CD14-positive monocyte (primary cell): ENCODE data around the gene PDE11A. TPM values are rescaled to one million over a fixed set of nuclear protein-coding genes. Genes with fewer than 3 reads are reported as not detected.
A peak's percentile ranks its signal among the peaks of the same experiment; 100 is the strongest.

Source experiments
- DNase-seq, 3 donors: peaks; one replicate each; pipeline ENCODE4 v3.0.0-alpha.2; 2011 to 2022
- H2AFZ ChIP-seq: 2 replicates; pipeline ENCODE4 v1.6.0; 2012; ENCODE audit warnings: mild to moderate bottlenecking, low read depth, low read length, inconsistent platforms; ENCODE audit not compliant: insufficient read depth, poor library complexity, severe bottlenecking
- H3K27ac ChIP-seq, 2 donors: 1 replicate in 1 of 2; 2 replicates in 1 of 2; pipeline ENCODE4 v1.5.1; 2012 to 2013; ENCODE audit warnings: low read length in 2 of 2, control low read depth in 1 of 2, inconsistent platforms in 1 of 2, low read depth in 1 of 2, mild to moderate bottlenecking in 1 of 2
- H3K27me3 ChIP-seq, 2 donors: one replicate each; pipeline versions ENCODE4 v1.6.0 to v1.6.1; 2011 to 2013; ENCODE audit warnings: low read length in 2 of 2; ENCODE audit not compliant: control insufficient read depth in 2 of 2, insufficient read depth in 2 of 2
- H3K36me3 ChIP-seq, 2 donors: replicated peaks in 1 of 2; 1 replicate in 1 of 2; 2 replicates in 1 of 2; pipeline versions ENCODE4 v1.5.1 to v1.6.1; 2012 to 2013; ENCODE audit warnings: low read length in 2 of 2, control low read depth in 1 of 2, inconsistent platforms in 1 of 2, mild to moderate bottlenecking in 1 of 2; ENCODE audit not compliant: insufficient read depth in 2 of 2, control insufficient read depth in 1 of 2
- H3K4me1 ChIP-seq, 2 donors: 1 replicate in 1 of 2; 2 replicates in 1 of 2; pipeline versions ENCODE4 v1.5.1 to v1.6.1; 2012 to 2013; ENCODE audit warnings: low read length in 2 of 2, control low read depth in 1 of 2, inconsistent platforms in 1 of 2, mild to moderate bottlenecking in 1 of 2, moderate library complexity in 1 of 2; ENCODE audit not compliant: insufficient read depth in 2 of 2, control insufficient read depth in 1 of 2
- H3K4me2 ChIP-seq: replicated peaks from 2 replicates; pipeline ENCODE3; 2012; ENCODE audit warnings: low read length, moderate library complexity, mild to moderate bottlenecking; ENCODE audit not compliant: poor library complexity, severe bottlenecking; ENCODE audit errors: extremely low read depth
- H3K4me3 ChIP-seq, 3 experiments: fragments of 200-600 bp in 1 of 3; sonication (generic) in 1 of 3; replicated peaks in 1 of 3; 1 replicate in 2 of 3; 2 replicates in 1 of 3; pipeline ENCODE4 v1.5.1; 2011 to 2013; ENCODE audit warnings: low read length in 3 of 3, mild to moderate bottlenecking in 3 of 3, control low read depth in 2 of 3, low read depth in 2 of 3, inconsistent platforms in 1 of 3, moderate library complexity in 1 of 3
- H3K79me2 ChIP-seq: 2 replicates; pipeline ENCODE4 v1.6.0; 2012; ENCODE audit warnings: mild to moderate bottlenecking, control low read depth, inconsistent platforms, low read length, moderate library complexity; ENCODE audit not compliant: insufficient read depth
- H3K9ac ChIP-seq: 2 replicates; pipeline ENCODE4 v1.6.0; 2017; ENCODE audit warnings: low read length, mild to moderate bottlenecking; ENCODE audit not compliant: insufficient read depth, poor library complexity, severe bottlenecking
- H3K9me3 ChIP-seq, 2 donors: replicated peaks in 1 of 2; 1 replicate in 1 of 2; 2 replicates in 1 of 2; pipeline versions ENCODE4 v1.5.1 to v1.6.1; 2012 to 2013; ENCODE audit warnings: low read length in 2 of 2, control low read depth in 1 of 2; ENCODE audit not compliant: control insufficient read depth in 1 of 2, insufficient read depth in 1 of 2
- H4K20me1 ChIP-seq: 2 replicates; pipeline ENCODE4 v1.6.0; 2012; ENCODE audit warnings: mild to moderate bottlenecking, low read length, control low read depth, moderate library complexity; ENCODE audit not compliant: insufficient read depth
- H3K27ac Mint-ChIP-seq, 7 donors: one replicate each; pipeline ENCODE4 v1.8.0; 2020; ENCODE audit warnings: mild to moderate bottlenecking in 7 of 7, mixed read lengths in 7 of 7, moderate library complexity in 6 of 7, inconsistent platforms in 2 of 7
- H3K27me3 Mint-ChIP-seq, 3 donors: one replicate each; pipeline ENCODE4 v1.8.0; 2021 to 2022; ENCODE audit warnings: low read depth in 3 of 3, mild to moderate bottlenecking in 3 of 3, mixed read lengths in 3 of 3, moderate library complexity in 3 of 3, inconsistent platforms in 1 of 3
- H3K36me3 Mint-ChIP-seq, 2 donors: one replicate each; pipeline ENCODE4 v1.8.0; 2020; ENCODE audit warnings: mixed read lengths in 2 of 2, inconsistent platforms in 1 of 2, mild to moderate bottlenecking in 1 of 2
- H3K4me1 Mint-ChIP-seq: one replicate; pipeline ENCODE4 v1.8.0; 2020; ENCODE audit warnings: mild to moderate bottlenecking, mixed read lengths
- H3K4me3 Mint-ChIP-seq, 2 donors: one replicate each; pipeline ENCODE4 v1.8.0; 2020; ENCODE audit warnings: mild to moderate bottlenecking in 2 of 2, mixed read lengths in 2 of 2, moderate library complexity in 1 of 2
- H3K9me3 Mint-ChIP-seq, 7 donors: one replicate each; pipeline ENCODE4 v1.8.0; 2020 to 2022; ENCODE audit warnings: mixed read lengths in 7 of 7, mild to moderate bottlenecking in 6 of 7, moderate library complexity in 6 of 7, inconsistent platforms in 2 of 7
- CTCF ChIP-seq: fragments of 200-600 bp; IDR thresholded peaks from one replicate; pipeline ENCODE4 v1.8.0; 2022; ENCODE audit warnings: antibody characterized with exemption, mild to moderate bottlenecking
- intact Hi-C, 2 donors: fragments of 100-400 bp; cut with micrococcal nuclease; formaldehyde crosslinking; loops; one replicate each; pipeline versions ENCODE4 v1.15.0 to v1.15.1; 2023
- polyA plus RNA-seq, 3 donors: library from polyadenylated mRNA; depleted of rRNA in 1 of 3; unstranded in 2 of 3; stranded (reverse) in 1 of 3; fragments of 300-500 nt in 2 of 3; fragments of >200 nt in 1 of 3; fragmentation: Illumina TruSeq in 2 of 3; gene quantifications; 1 replicate in 2 of 3; 2 replicates in 1 of 3; pipeline ENCODE4 v1.2.3, GENCODE V29; 2012 to 2021

PDE11A gene
- polyA plus RNA-seq, 3 donors, result not detected

GRCh38 chr2:177783091-177783490, 289.5 kb downstream of the PDE11A start:
- no peak for DNase-seq
- peak overlapping the region in 1 of 7 donors; percentile 29 for H3K27ac Mint-ChIP-seq
- H3K9me3 Mint-ChIP-seq, result peaks cover 4 to 10% (median 6%) of the 10 kb centered on the region in 7 donors
- Histone ChIP-seq H3K4me2 (no peak overlapping the region), H4K20me1 (no peaks in the 10 kb centered on the region), H3K27ac (no peak overlapping the region), H3K9me3 (no peaks in the 10 kb centered on the region), H3K36me3 (no peaks in the 10 kb centered on the region), H3K27me3 (no peaks in the 10 kb centered on the region), H3K4me1 (peaks cover 0 to 11% of the 10 kb centered on the region in 2 donors), H3K4me3 (no peak overlapping the region), H3K79me2 (no peaks in the 10 kb centered on the region), H3K9ac (no peak overlapping the region), H2AFZ (no peak overlapping the region)
- peaks cover 0 to 2% (median 0%) of the 10 kb centered on the region in 3 donors for H3K27me3 Mint-ChIP-seq
- no peaks in the 10 kb centered on the region for H3K36me3 Mint-ChIP-seq
- H3K4me1 Mint-ChIP-seq, result peaks cover 17% of the 10 kb centered on the region
- no peak for TF ChIP-seq CTCF
- intact Hi-C loops, result no loop called here
- no peak overlapping the region for H3K4me3 Mint-ChIP-seq

- TF ChIP-seq CTCF, result no peak
- Mint-ChIP-seq H3K4me3 (no peak overlapping the region), H3K27me3 (peaks cover 0 to 2% (median 0%) of the 10 kb centered on the region in 3 donors), H3K4me1 (peaks cover 17% of the 10 kb centered on the region), H3K9me3 (peaks cover 4 to 10% (median 6%) of the 10 kb centered on the region in 7 donors), H3K36me3 (no peaks in the 10 kb centered on the region), H3K27ac (no peak overlapping the region)
- Histone ChIP-seq H3K27me3 (no peaks in the 10 kb centered on the region), H3K4me3 (no peak overlapping the region), H4K20me1 (no peaks in the 10 kb centered on the region), H3K36me3 (no peaks in the 10 kb centered on the region), H3K9me3 (no peaks in the 10 kb centered on the region), H3K79me2 (no peaks in the 10 kb centered on the region), H3K4me1 (peaks cover 0 to 11% of the 10 kb centered on the region in 2 donors), H2AFZ (no peak overlapping the region), H3K27ac (no peak overlapping the region), H3K9ac (no peak overlapping the region), H3K4me2 (no peak overlapping the region)
- DNase-seq, result no peak
- intact Hi-C loops, result no loop called here
Observed at GRCh38 chr2:177782613-177783012, 290.0 kb downstream of the PDE11A start.
